ENCODE measurements around the gene SIGLEC15.

SIGLEC15 gene

DNA sequence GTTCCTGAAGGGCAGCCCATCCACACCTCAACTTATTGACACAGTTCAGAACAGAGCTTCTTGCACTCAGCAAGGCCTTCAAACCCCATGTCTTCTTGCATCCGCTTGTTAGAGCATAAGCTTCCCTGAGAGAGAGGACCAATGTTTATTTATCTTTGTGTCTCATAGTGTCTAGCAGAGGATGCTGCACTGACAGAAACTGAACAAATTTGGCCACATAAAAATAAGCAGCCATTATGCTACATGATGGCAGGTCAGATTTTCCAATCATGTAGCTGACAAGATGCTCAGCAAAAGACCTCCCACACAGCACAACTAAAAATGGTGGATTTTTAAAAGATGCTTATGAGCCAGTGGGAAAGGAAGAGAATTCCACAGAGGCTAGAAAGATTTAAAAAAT, 38.1 kb upstream of the SIGLEC15 start:
- Histone ChIP-seq H4K8ac (ENCODE audit: low read depth, low read length) (no peak overlapping the region), H3K79me1 (ENCODE audit: low read depth, low read length) (no peaks in the 10 kb centered on the region), H2BK120ac (ENCODE audit: low read depth, low read length) (no peak overlapping the region), H2AFZ (ENCODE audit: low read length) (no peak overlapping the region), H2BK5ac (ENCODE audit: low read length) (no peak overlapping the region), H2BK12ac (ENCODE audit: low read length) (no peak overlapping the region), H3K27me3 (ENCODE audit: control insufficient read depth in 3 of 3, insufficient read depth in 3 of 3, low read depth in 1 of 3, low read length in 3 of 3) (no peaks in the 10 kb centered on the region), H2BK15ac (ENCODE audit: low read length) (no peak overlapping the region), H3K14ac (ENCODE audit: low read length) (no peak overlapping the region), H3K36me3 (replicated peaks in 1 of 2; ENCODE audit: control insufficient read depth in 2 of 2, insufficient read depth in 2 of 2, low read length in 2 of 2) (no peaks in the 10 kb centered on the region), H3K9me3 (replicated peaks in 1 of 2; ENCODE audit: control insufficient read depth in 2 of 2, insufficient read depth in 1 of 2, low read depth in 1 of 2, low read length in 2 of 2) (no peaks in the 10 kb centered on the region), H3K4me1 (ENCODE audit: control insufficient read depth in 2 of 2, insufficient read depth in 1 of 2, low read depth in 1 of 2, low read length in 2 of 2) (peaks cover 0 to 5% of the 10 kb centered on the region in 2 donors), H3K4me2 (ENCODE audit: insufficient read depth, low read length, poor library complexity, severe bottlenecking) (no peak overlapping the region), H4K91ac (ENCODE audit: low read depth, low read length, poor library complexity) (no peak overlapping the region), H3K23ac (ENCODE audit: low read depth, low read length, poor library complexity) (no peak overlapping the region), H3K27ac (replicated peaks; ENCODE audit: low read length) (no peak overlapping the region), H3K4me3 (ENCODE audit: low read length in 2 of 2) (no peak overlapping the region), H2AK5ac (ENCODE audit: low read depth, low read length) (no peak overlapping the region), H3K18ac (ENCODE audit: low read length) (no peak overlapping the region), H3K9ac (ENCODE audit: low read depth, low read length, poor library complexity) (no peak overlapping the region), H3K4ac (ENCODE audit: low read length) (no peak overlapping the region)
- WGBS, 2 donors (ENCODE audit: extremely low coverage in 2 of 2, insufficient read length in 2 of 2, insufficient replicate concordance in 1 of 2) = no CpG with 5 or more reads among the region's 1 CpG
- DNase-seq (ENCODE audit: low spot score) = no peak

DNA sequence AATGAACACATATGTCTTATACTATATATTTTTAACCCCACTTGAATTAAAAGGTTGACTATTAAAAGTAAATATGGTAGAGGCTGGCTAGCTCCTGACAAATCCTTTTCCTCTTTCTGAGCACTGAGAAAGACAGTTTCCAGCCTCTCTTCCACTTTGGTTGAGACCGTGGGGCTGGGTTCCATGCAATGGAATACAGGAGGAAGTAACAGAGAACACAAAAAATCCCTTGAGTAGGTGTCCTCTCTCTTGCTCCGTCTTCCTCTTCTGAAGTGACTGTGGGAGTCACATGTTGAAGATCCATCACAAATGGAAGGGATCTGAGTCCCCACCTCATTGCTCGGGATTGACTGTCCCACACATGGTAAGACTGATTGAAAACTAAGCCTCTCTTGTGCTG, 36.6 kb upstream of the SIGLEC15 start:
- Histone ChIP-seq H3K9me3 (replicated peaks in 1 of 2; ENCODE audit: control insufficient read depth in 2 of 2, insufficient read depth in 1 of 2, low read depth in 1 of 2, low read length in 2 of 2) (no peaks in the 10 kb centered on the region), H2BK120ac (ENCODE audit: low read depth, low read length) (no peak overlapping the region), H2AFZ (ENCODE audit: low read length) (no peak overlapping the region), H4K91ac (ENCODE audit: low read depth, low read length, poor library complexity) (no peak overlapping the region), H3K4ac (ENCODE audit: low read length) (no peak overlapping the region), H3K23ac (ENCODE audit: low read depth, low read length, poor library complexity) (no peak overlapping the region), H3K36me3 (replicated peaks in 1 of 2; ENCODE audit: control insufficient read depth in 2 of 2, insufficient read depth in 2 of 2, low read length in 2 of 2) (no peaks in the 10 kb centered on the region), H3K79me1 (ENCODE audit: low read depth, low read length) (no peaks in the 10 kb centered on the region), H3K9ac (ENCODE audit: low read depth, low read length, poor library complexity) (no peak overlapping the region), H2AK5ac (ENCODE audit: low read depth, low read length) (no peak overlapping the region), H3K14ac (ENCODE audit: low read length) (no peak overlapping the region), H3K18ac (ENCODE audit: low read length) (no peak overlapping the region), H4K8ac (ENCODE audit: low read depth, low read length) (no peak overlapping the region), H2BK12ac (ENCODE audit: low read length) (no peak overlapping the region), H2BK5ac (ENCODE audit: low read length) (no peak overlapping the region), H3K27ac (replicated peaks; ENCODE audit: low read length) (no peak overlapping the region), H3K4me1 (ENCODE audit: control insufficient read depth in 2 of 2, insufficient read depth in 1 of 2, low read depth in 1 of 2, low read length in 2 of 2) (no peaks in the 10 kb centered on the region), H2BK15ac (ENCODE audit: low read length) (no peak overlapping the region), H3K4me3 (ENCODE audit: low read length in 2 of 2) (no peak overlapping the region), H3K27me3 (ENCODE audit: control insufficient read depth in 3 of 3, insufficient read depth in 3 of 3, low read depth in 1 of 3, low read length in 3 of 3) (no peaks in the 10 kb centered on the region), H3K4me2 (ENCODE audit: insufficient read depth, low read length, poor library complexity, severe bottlenecking) (no peak overlapping the region)
- DNase-seq (ENCODE audit: low spot score) = no peak
- WGBS, 2 donors (ENCODE audit: extremely low coverage in 2 of 2, insufficient read length in 2 of 2, insufficient replicate concordance in 1 of 2) = no CpG with 5 or more reads among the region's 3 CpGs

DNA sequence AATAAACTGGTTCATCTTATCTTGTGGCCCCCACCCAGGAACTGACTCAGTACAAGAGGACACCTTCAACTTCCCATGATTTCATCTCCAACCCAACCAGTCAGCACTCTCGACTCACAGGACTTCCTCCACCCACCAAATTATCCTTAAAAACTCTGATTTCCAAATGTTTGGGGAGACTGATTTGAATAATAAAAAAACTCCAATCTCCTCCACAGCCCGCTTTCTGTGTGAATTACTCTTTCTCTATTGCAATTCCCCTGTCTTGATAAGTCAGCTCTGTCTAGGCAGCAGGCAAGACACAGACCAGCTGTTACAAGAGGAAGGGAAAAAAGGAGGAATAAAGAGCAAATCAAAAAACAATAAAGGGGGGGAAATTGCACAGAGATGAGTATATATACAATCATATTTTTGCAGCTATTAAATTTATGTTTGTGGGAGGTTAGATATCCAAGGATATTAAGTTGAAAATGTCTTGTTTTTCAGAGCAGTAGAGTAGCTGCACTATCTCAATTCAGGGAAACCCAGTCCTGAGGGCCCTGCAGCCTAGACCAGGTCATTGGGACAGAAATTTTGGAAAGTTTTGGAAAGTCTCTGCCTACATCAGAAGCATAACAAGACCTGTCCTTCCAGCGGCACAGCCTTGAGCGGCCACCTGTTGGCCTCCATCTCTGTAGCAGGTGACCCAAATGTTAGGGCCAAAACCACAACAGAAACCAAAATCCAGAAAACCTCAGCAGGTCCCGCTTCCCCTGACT, 32.8 kb upstream of the SIGLEC15 start:
- no peaks in the 10 kb centered on the region for H3K9me3 ChIP-seq (replicated peaks in 1 of 2; ENCODE audit: control insufficient read depth in 2 of 2, insufficient read depth in 1 of 2, low read depth in 1 of 2, low read length in 2 of 2)
- H3K4me2 ChIP-seq (ENCODE audit: insufficient read depth, low read length, poor library complexity, severe bottlenecking) = no peak overlapping the region
- no peak overlapping the region for H3K27ac ChIP-seq (replicated peaks; ENCODE audit: low read length)
- H3K23ac ChIP-seq (ENCODE audit: low read depth, low read length, poor library complexity) = no peak overlapping the region
- H3K4me3 ChIP-seq (ENCODE audit: low read length in 2 of 2) = no peak overlapping the region
- no peak overlapping the region for H2AFZ ChIP-seq (ENCODE audit: low read length)
- H2BK12ac ChIP-seq (ENCODE audit: low read length) = no peak overlapping the region
- no peak overlapping the region for H3K4ac ChIP-seq (ENCODE audit: low read length)
- H3K36me3 ChIP-seq (replicated peaks in 1 of 2; ENCODE audit: control insufficient read depth in 2 of 2, insufficient read depth in 2 of 2, low read length in 2 of 2) = no peaks in the 10 kb centered on the region
- no peak overlapping the region for H2AK5ac ChIP-seq (ENCODE audit: low read depth, low read length)
- H4K91ac ChIP-seq (ENCODE audit: low read depth, low read length, poor library complexity) = no peak overlapping the region
- H2BK120ac ChIP-seq (ENCODE audit: low read depth, low read length) = no peak overlapping the region
- H2BK5ac ChIP-seq (ENCODE audit: low read length) = no peak overlapping the region
- H3K27me3 ChIP-seq (ENCODE audit: control insufficient read depth in 3 of 3, insufficient read depth in 3 of 3, low read depth in 1 of 3, low read length in 3 of 3) = no peaks in the 10 kb centered on the region
- no peak overlapping the region for H3K18ac ChIP-seq (ENCODE audit: low read length)
- H4K8ac ChIP-seq (ENCODE audit: low read depth, low read length) = no peak overlapping the region
- H3K4me1 ChIP-seq (ENCODE audit: control insufficient read depth in 2 of 2, insufficient read depth in 1 of 2, low read depth in 1 of 2, low read length in 2 of 2) = no peaks in the 10 kb centered on the region
- H2BK15ac ChIP-seq (ENCODE audit: low read length) = no peak overlapping the region
- H3K14ac ChIP-seq (ENCODE audit: low read length) = no peak overlapping the region
- no CpG with 5 or more reads among the region's 5 CpGs for WGBS, 2 donors (ENCODE audit: extremely low coverage in 2 of 2, insufficient read length in 2 of 2, insufficient replicate concordance in 1 of 2)
- no peak overlapping the region for H3K9ac ChIP-seq (ENCODE audit: low read depth, low read length, poor library complexity)
- no peaks in the 10 kb centered on the region for H3K79me1 ChIP-seq (ENCODE audit: low read depth, low read length)
- DNase-seq (ENCODE audit: low spot score) = no peak

DNA sequence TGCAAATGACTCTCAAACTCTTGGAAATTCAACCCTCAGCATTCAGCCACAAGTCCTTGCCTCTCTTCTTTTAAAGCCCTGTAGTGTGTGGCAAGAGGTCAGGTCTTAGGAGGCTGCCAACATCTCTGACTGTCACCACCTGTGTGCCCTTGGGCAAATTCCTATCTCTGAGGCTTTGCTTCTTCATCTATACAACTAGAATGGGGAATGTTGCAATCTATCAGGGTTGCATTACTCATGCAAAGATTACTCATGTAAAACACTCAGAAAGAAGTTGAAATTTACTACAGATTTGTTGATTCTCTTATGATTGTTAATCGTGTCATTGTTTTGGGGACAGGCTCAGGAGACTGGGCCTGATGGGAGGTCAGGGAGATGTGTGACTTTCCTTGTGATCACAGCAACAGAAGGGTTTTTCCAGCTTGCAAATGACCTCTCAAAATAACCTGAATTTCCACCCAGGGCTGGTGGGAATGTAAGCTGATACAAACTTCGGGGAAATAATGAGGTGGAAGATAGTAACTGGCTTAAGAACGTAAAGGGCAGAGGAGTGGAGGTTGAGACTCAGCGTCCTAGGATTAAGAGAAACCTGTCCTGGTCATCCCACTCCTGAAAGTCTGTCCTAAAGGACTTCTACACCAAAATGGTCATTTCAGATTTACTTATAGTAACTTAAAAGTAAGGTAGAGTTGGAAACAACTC, 32.1 kb upstream of the SIGLEC15 start:
- no peak overlapping the region for H3K9ac ChIP-seq (ENCODE audit: low read depth, low read length, poor library complexity)
- H3K36me3 ChIP-seq (replicated peaks in 1 of 2; ENCODE audit: control insufficient read depth in 2 of 2, insufficient read depth in 2 of 2, low read length in 2 of 2) = no peaks in the 10 kb centered on the region
- H3K4me3 ChIP-seq (ENCODE audit: low read length in 2 of 2) = no peak overlapping the region
- no peak overlapping the region for H3K23ac ChIP-seq (ENCODE audit: low read depth, low read length, poor library complexity)
- H3K4me1 ChIP-seq (ENCODE audit: control insufficient read depth in 2 of 2, insufficient read depth in 1 of 2, low read depth in 1 of 2, low read length in 2 of 2) = no peaks in the 10 kb centered on the region
- H4K8ac ChIP-seq (ENCODE audit: low read depth, low read length) = no peak overlapping the region
- H3K4me2 ChIP-seq (ENCODE audit: insufficient read depth, low read length, poor library complexity, severe bottlenecking) = no peak overlapping the region
- H3K27me3 ChIP-seq (ENCODE audit: control insufficient read depth in 3 of 3, insufficient read depth in 3 of 3, low read depth in 1 of 3, low read length in 3 of 3) = no peaks in the 10 kb centered on the region
- no peak overlapping the region for H2AFZ ChIP-seq (ENCODE audit: low read length)
- H3K18ac ChIP-seq (ENCODE audit: low read length) = no peak overlapping the region
- no peak overlapping the region for H2AK5ac ChIP-seq (ENCODE audit: low read depth, low read length)
- H2BK120ac ChIP-seq (ENCODE audit: low read depth, low read length) = no peak overlapping the region
- no peak overlapping the region for H3K27ac ChIP-seq (replicated peaks; ENCODE audit: low read length)
- H3K4ac ChIP-seq (ENCODE audit: low read length) = no peak overlapping the region
- no peak overlapping the region for H4K91ac ChIP-seq (ENCODE audit: low read depth, low read length, poor library complexity)
- no peaks in the 10 kb centered on the region for H3K9me3 ChIP-seq (replicated peaks in 1 of 2; ENCODE audit: control insufficient read depth in 2 of 2, insufficient read depth in 1 of 2, low read depth in 1 of 2, low read length in 2 of 2)
- no peak overlapping the region for H2BK12ac ChIP-seq (ENCODE audit: low read length)
- no peak overlapping the region for H3K14ac ChIP-seq (ENCODE audit: low read length)
- H2BK15ac ChIP-seq (ENCODE audit: low read length) = no peak overlapping the region
- no CpG with 5 or more reads among the region's 4 CpGs for WGBS, 2 donors (ENCODE audit: extremely low coverage in 2 of 2, insufficient read length in 2 of 2, insufficient replicate concordance in 1 of 2)
- no peak for DNase-seq (ENCODE audit: low spot score)
- H3K79me1 ChIP-seq (ENCODE audit: low read depth, low read length) = no peaks in the 10 kb centered on the region
- no peak overlapping the region for H2BK5ac ChIP-seq (ENCODE audit: low read length)

All from neuronal stem cell (in vitro differentiated cells).